Activated gamma-delta T cell treated with anti-CD3 and anti-CD28 coated beads, Interleukin-2, amount 50 U/mL, for 16 hours (primary cell): Measurements from ENCODE around the gene FAM200C.
"Not testable (repeated sequence)": the region's sequence is repeated elsewhere in the genome, so short reads cannot be mapped to it uniquely, and the experiment has no call there.

Experiments used
- DNase-seq: peaks from one replicate; pipeline ENCODE4 v3.0.0-alpha.2; 2020; ENCODE audit warnings: low read depth

Gene FAM200C

DNA sequence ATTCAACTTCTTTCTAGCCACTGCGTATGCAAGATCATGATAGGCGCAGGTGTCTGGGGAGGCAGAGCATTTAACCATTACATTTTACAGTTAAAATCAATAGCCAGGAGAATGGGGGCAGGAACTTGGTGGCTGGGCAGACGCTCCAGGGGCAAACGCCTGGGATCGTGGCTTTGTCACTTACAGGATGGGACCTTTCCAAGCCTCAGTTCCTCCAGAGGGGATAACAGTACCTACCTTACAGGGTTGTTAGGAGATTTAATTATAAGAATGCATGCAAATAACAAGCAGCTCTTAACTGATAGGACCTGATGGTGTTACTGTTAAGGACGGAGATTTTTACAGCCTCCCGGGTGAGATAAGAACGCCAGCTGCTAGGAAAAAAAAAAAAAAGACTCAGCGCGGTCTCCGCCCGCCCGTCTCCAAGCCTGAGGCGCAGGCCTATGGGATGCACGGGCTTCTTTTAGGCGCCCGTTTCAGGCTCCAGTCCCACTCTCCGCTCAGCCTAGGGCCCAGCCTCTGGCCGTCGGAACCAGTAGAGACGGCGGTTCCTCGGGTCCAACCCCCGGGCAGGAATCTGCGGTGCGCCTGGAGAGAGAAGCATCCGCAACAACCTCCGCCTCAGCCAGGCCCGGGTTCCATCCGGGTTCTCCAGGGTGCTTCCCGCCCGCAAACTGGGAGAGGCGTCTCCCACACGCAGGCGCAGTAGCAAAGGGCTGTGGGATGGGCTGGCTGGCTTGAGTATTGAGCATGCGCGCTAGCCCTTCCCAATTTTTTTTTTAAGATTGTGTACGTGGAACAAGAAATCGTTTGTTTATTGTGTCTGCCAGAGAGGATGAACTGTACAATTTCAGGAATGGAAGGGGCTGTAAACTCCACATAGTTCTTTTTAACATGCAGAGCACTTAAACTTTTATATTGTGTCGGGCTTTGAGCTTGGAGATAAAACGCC is at the start of gene FAM200C:
Gene FAM200C, minus strand, starts transcription at position 653 of the 952 bp plus-strand sequence. CDS start 4,564 bp downstream, outside the sequence.
- DNase-seq = peak; percentile 33

DNA sequence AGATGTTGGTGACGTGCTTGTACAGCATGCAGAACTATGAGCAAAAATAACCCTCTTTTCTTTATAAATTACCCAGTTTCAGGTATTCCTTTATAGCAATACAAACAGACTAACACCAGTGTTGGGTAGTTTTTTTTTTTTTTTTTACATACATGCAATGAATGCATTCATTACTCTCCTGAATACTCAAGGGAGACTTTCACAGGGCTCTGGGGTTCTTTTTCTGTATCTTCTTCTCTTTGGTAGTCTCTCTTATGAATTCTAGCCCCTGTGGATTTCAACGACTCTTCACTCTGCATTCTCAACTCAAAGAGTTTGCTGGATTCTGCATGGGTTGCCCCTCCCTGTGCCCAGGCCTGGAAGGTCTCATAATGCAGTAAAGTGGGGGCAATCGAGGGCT is 49.6 kb upstream of the FAM200C start:
- DNase-seq = no peak

DNA sequence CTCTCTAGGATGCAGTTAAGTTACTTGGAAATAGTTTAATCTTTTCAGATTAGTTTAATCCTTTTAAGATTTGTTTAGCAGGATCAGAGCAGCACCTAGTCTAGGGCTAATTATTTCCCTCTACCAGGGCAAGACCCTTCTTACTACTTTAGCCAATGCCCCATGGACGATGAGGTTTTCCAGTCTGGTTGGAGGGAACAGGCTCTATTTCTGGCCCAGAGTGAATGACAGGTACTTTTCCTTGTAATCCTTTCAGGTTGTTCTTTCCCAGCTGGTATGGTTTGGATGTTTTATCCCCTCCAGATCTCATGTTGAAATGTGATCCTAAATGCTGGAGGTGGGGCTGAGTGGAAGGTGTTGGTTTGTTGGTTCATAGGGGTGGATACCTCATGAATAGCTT is 49.0 kb upstream of the FAM200C start:
- no peak for DNase-seq

DNA sequence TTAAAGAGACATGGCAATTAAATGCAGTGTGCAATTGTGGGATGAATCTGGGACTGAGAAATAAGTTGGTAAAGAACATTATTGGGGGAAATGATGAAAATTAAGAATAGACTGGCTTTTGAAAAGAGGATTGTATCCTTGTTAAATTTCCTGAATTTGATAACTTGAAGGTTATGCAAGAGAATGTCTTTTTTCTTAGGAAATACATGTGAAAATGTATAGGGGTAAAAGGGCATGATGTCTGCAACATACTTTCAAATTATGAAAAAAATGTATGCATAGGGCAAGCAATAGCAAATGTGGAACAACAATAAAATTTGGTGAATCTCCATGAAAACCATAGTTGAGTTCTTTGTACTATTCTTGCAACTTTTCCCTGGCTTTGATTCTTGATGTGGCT is 45.9 kb upstream of the FAM200C start:
- DNase-seq = no peak

DNA sequence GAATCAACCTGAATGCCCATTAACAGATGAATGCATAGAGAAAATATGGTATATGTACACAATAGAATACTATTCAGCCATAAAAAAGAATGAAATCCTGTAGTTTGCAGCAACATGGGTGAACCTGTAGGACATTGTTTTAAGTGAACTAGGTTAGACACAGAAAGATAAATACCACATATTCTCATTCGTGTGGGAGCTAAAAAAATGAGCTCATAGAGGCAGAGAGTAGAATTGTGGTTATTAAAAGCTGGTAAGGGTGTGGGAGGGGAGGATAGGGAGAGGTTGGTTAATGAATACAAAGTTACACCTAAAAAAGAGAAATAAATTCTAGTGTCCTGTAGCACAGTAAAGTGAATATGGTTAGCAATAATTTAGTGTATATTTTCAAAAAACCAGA is 45.3 kb upstream of the FAM200C start:
- no peak for DNase-seq

DNA sequence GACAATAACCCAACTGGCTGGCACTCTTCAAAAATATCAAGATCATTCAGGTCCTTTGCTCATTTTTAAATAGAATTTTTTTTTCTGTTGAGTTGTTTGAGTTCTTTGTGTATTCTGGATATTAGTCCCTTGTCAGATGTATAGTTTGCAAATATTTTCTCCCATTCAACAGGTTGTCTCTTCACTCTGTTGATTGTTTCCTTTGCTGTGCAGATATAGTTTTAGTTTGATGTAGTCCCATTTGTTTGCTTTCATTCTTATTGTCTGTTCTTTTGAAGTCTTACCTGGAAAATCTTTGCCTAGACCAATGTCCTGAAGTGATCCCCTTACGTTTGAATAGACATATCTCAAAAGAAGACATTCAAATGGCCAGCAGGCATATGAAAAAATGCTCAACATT is 44.6 kb upstream of the FAM200C start:
- DNase-seq = no peak

DNA sequence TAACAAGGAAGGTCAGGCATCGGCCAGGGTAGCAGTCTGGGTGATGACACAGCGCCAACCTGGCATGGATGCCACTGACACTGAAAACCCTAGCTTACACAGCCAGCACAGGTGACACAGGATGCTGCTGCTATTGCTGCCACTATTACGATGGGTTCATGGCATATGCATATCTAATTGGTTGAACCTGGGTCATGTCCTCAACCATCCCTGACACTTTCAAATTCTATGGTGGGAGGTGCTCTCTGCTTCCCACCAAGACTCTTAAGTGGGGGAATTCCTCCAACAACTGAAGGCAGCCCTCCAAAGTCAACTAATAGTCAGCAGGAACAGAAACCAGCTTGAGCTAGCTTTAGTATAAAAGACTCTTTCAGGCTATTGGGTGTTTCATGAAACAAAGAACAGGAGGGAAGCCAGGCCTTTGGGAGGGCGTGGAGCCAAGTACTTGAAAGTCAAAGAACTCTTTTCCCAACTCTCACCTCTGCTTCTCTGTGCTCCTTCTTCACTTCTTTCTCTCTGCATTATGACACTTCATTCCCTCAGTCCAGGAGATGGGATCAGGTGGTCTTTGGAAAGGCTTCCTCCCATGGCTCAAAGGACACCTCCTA is 43.1 kb upstream of the FAM200C start:
- no peak for DNase-seq

DNA sequence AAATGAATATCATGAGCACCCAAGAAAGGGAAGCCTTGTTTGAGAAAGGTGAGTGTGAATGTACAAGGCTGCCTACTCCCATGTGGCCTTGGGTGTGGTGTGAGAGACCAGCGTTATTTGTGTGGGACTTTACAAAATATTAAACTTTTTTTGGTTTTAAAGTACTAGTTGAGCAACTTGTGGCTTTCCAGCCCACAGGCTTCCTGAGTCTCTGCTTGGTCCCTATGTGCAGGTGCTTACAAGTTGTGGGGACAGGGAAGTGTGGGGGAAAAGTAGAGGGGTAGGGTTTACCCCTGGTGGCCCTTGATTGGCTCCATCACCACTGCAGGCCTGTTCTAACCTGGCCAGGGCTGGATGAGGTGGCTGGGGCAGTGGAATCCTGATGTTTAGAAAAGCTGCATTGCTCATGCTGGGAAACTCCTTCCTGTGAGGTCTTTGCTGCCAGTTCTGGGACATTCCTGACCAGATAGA is 41.5 kb upstream of the FAM200C start:
- DNase-seq = no peak

DNA sequence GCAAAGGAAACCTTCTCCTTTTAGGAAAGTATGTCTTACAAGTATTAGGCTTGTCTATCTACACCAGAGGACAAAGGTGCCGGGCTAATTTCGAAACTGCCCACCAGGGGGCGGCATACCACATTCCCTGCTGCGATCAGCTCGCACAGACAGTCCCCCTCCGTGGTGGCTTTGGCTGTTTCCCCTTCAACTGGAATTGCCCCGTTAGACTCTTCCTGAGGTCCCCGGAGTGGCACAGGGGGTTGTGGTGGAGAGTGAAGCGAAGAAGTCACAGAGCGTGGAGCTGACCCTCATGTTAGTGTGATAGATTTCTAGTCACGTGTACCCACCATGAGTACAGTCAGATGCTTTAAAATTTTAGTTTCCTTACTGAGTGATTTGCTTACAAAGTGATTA is 39.3 kb upstream of the FAM200C start:
- DNase-seq = peak; percentile 91

DNA sequence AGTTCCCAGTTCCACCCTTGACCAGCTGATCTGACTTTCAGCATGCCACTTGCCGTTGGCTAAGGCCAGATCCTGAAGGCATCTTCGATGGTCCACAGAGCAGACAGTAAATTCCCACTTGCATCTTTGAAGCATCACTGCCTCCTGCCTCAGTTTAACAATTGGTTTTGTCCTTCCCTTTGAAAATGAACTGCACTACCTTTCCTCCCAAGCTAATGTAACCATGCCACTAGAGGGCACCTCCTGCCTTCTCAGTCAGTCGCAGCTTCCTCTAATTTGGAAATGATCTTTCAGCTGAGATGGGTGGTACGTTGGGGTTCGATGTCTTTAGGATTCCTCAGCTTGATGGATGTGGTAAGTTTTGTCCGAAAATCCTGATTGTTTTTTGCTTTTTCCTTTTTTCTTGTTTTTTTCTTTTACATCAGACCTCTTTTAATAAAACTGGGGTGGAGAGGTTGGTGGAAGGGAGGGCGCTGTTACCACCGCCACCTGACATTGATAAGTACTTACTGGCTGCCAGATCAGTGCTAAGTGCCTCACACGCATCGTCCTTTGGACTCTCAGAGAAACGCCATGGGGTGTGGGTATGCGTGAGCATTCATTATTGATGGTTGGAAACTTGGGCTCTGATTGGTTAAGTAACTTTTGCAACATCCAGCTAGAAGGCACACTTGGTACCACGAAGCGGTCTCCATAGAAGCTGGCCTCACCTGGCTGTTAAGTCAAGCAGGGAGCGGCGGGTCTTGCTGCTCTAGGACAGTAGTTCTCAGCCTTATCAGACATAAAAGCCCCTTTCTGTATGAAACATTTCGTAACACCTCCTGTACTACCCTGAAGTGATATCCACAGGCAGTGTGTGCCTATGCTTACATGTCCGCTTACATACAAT is 38.7 kb upstream of the FAM200C start:
- peak; percentile 42 for DNase-seq

DNA sequence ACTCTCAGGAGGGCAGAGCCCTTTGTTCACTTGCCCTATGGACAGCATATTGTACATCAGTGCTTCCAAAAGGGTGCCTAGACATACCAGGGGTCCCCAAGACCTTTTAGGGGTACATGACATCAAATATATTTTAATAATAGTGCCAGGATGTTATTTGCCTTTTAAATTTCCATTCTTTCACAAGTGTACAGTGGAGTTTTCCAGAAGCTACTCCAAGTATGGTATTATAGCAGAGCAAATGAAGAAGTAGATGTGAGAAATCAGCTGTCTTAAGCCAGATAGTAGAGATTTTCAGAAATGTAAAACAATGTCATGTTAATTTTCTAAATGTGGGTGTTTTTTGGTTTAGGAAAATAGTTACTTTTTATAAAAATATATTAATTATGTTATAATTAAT is 37.4 kb upstream of the FAM200C start:
- DNase-seq = no peak

DNA sequence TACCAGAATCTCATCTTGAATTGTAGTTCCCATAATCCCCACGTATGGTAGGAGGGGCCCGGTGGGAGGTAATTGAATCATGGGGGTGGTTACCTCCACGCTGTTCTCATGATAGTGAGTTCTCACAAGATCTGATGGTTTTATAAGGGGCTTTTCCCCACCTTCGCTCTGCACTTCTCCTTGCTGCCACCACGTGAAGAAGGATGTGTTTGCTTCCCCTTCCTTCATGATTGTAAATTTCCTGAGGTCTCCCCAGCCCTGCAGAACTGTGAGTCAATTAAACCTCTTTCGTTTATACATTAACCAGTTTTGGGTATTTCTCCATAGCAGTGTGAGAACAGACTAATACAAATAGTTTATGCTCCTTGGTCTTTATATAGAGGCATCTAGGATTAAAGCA is 36.8 kb upstream of the FAM200C start:
- not testable (repeated sequence) for DNase-seq

DNA sequence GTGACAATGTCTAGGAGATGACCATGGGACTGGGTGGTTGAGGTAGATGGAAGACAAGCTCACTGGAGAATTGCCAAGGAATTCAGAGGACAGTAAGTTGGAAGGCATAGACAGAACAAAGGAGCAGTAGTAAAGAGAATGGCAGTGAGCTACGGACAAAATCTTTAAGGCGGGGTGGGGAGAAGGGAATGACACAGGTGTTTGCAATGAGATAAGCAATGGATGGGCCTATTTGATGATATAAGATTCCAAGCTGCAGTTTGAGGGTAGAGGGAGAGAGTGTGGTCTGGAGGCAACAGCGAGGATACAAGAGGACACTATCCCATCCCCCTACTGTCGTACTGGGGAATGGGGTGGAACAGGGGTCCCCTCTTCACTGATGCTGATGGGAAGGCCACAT is 36.2 kb upstream of the FAM200C start:
- no peak for DNase-seq

DNA sequence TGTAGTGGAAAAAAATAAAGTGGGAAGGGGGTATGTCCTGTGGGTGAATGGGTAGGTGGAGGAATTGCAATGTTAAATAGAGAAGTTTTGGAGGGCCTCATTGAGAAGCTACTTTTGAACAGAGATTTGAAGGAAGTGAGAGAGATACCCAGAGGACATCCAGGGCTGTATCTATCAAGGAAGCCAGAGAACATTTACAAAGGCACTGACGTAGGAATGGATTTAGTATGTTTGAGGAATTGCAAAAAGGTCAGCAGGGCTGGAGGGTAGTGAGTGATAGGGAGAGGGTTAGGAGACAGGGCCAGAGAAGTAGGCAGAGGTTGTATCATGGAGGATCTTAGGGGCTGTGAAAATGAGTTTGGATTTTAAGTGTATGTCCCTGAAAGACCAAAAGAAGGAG is 35.7 kb upstream of the FAM200C start:
- no peak for DNase-seq

DNA sequence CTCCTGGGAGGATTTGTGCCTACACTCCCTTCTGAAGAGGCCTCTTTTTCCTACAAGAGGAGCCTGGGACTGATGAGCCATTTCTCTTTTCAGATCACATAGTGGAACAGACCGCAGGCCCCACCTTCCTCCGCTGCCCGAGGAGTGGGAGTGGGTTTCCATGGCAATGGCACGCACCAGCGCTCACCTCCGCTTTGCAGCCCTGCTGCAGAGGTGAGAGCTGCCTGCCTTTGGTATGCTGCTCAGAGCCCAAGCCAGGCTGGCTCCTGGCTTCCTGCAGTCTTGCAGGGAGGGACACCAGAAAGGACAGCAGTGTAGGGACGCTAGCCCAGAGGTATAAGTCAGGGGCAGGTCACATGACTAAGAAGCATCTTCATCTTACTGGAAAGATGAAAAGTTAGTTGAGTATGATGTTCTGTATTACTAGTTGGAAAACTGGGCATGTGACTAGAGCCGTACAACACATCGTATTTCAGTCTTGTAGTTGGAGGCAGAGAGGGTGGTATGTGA is 34.2 kb upstream of the FAM200C start:
- DNase-seq = no peak

DNA sequence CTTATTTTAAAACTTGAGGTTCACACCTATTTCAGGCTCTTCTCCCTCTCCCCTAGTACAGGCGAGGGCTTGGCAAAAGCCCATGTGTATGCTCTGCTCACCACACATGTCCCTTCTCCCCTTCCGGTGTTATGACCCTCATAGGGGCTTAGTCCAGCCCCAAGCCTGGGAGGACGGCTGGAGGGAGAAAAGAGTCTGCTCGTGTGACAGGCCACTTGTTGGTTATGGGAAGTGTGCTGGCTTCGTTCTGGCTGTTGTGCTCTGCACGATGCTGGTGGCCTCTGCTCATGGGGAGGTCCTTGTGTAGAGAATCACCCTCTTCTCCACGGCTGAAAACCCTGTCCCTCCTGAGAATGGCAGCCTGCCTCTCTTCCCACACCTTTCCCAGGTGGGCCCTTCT is 32.9 kb upstream of the FAM200C start:
- no peak for DNase-seq

DNA sequence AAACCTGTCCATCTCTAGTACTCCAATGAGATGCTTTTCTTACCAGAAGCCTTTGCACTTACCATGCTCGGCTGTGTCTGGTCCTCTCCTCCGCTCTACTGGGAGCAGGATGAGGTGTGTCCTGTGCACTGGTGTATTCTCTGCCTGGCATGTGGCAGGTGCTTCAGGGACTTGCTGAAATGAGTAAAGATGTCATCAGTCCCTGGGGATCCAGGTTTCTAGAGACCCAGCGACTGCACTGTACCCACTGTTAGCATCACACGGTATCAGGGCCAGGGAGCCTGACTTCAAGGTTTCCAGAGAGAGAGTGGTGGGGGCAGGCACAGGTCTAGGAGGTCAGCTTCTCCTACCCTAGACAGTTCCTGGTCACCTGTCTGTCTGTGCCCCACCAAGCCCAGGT is 32.3 kb upstream of the FAM200C start:
- no peak for DNase-seq

DNA sequence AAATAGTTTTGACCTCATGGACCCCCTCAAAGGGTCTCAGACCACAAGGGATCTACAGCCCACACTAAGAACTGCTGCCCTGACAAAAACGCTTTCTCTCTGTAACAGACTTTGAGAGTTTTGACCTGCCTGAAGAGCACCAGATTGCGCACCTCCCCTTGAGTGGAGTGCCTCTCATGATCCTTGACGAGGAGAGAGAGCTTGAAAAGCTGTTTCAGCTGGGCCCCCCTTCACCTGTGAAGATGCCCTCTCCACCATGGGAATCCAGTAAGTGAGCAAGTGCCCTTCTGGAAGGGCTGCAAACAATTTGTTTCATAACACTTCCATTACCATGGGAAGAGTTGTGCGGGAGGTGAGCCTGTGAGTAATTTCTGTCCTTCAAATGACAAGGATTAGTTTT is 27.8 kb upstream of the FAM200C start:
- no peak for DNase-seq

DNA sequence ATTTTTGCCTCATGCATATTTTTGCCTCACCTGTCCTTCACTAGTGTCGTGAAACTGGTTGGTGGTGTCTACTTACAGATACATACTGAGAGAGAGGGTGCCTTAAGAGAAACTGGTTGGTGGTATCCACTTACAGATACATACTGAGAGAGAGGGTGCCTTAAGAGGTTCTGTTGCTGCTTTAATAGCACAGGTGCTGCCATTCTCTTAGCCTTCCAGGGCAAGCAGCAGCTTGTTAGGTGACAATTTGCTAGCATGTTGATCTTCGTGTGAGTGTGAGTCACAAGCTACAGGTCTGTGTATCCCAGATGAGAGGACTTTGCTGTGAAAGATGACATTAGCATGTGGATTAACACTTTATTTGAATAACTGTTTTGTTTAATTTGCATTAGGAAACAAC is 23.2 kb upstream of the FAM200C start:
- DNase-seq = no peak

DNA sequence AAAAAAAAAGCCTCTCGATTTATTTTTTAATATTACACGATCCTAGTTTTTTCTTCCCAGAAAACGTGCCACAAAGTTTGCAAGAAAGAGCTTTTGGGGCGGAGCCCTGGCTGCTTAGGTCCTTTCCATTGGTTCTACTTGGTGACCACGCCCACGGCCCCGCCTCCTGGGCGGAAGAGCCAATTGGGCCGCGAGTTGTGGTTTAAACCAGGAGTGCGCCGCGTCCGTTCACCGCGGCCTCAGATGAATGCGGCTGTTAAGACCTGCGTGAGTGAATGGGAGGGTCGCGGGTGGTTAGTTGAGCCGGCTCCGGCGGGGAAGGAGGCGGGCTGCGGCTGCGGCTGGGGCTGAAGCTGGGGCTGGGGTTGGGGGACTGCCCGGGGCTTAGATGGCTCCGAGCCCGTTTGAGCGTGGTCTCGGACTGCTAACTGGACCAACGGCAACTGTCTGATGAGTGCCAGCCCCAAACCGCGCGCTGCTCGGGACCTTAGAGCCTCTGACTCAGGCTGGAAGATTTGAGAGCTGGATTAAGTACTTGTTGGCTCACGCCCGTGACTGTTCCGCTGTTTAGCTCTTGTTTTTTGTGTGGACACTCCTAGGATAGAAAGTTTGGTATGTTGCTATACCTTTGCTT is 21.9 kb upstream of the FAM200C start, which contains the start of gene PTTG1:
Gene PTTG1, plus strand, starts transcription at position 231 of the 634 bp plus-strand sequence. CDS start 458 bp downstream, outside the sequence.
- peak; percentile 83 for DNase-seq

DNA sequence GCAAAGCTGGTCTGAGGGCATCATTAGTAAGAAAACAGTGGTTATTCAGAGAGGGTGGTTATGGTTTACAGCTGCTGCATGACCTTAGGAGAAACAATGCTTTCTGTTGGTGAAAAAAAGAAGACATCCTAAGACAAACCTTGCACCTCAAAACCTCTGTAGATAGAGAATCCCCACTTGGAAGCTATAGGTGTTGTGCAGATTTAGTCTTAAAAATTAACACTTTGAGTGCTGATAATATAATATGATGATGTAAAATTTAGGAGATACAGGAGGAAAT is 20.4 kb upstream of the FAM200C start:
- no peak for DNase-seq
